HEK293T (cell line): ENCODE data around the gene EVA1B.

Experiments used
- CTCF ChIA-PET: fragments of 350-600 bp; formaldehyde crosslinking; extraction: SDS; loops from one replicate; lab custom pipeline; 2021; ENCODE audit warnings: antibody characterized with exemption, inconsistent platforms; lab: Yijun Ruan, JAX
- POLR2A ChIA-PET: fragments of 350-600 bp; formaldehyde crosslinking; extraction: SDS; loops from one replicate; lab custom pipeline; 2020; ENCODE audit warnings: antibody characterized with exemption, inconsistent platforms; lab: Yijun Ruan, JAX
- DNase-seq: peaks from one replicate; pipeline ENCODE4 v3.0.0; 2012; ENCODE audit warnings: mixed read lengths; ENCODE audit errors: extremely low spot score
- ARNT ChIP-seq: fragments of 450-650 bp; IDR thresholded peaks from 2 replicates; pipeline ENCODE4 v1.6.1; 2017; ENCODE audit warnings: mild to moderate bottlenecking
- BHLHE40 ChIP-seq: fragments of 450-650 bp; IDR thresholded peaks from 2 replicates; pipeline ENCODE4 v1.6.1; 2016; ENCODE audit warnings: mild to moderate bottlenecking, moderate library complexity, borderline replicate concordance
- CTBP1 ChIP-seq: fragments of 450-650 bp; IDR thresholded peaks from 2 replicates; pipeline ENCODE4 v1.6.1; 2016; ENCODE audit warnings: borderline replicate concordance
- ELF4 ChIP-seq: fragments of 450-650 bp; IDR thresholded peaks from 2 replicates; pipeline ENCODE4 v1.6.1; 2017; ENCODE audit warnings: antibody characterized with exemption
- FOXA1 ChIP-seq: fragments of 450-650 bp; IDR thresholded peaks from 2 replicates; pipeline ENCODE4 v1.6.1; 2016; ENCODE audit warnings: mild to moderate bottlenecking
- FOXK2 ChIP-seq: fragments of 450-650 bp; IDR thresholded peaks from 2 replicates; pipeline ENCODE4 v1.6.1; 2016; ENCODE audit warnings: mild to moderate bottlenecking
- FOXM1 ChIP-seq: fragments of 450-650 bp; IDR thresholded peaks from 2 replicates; pipeline ENCODE4 v1.6.1; 2017; ENCODE audit warnings: mild to moderate bottlenecking, borderline replicate concordance
- HDGF ChIP-seq: fragments of 450-650 bp; IDR thresholded peaks from 2 replicates; pipeline ENCODE4 v1.6.1; 2017; ENCODE audit warnings: antibody characterized with exemption, borderline replicate concordance
- L3MBTL2 ChIP-seq: fragments of 450-650 bp; conservative IDR thresholded peaks from 2 replicates; pipeline ENCODE4 v1.6.1; 2016; ENCODE audit warnings: mild to moderate bottlenecking
- LEF1 ChIP-seq: fragments of 450-650 bp; IDR thresholded peaks from 2 replicates; pipeline ENCODE4 v1.6.1; 2017; ENCODE audit warnings: mild to moderate bottlenecking, borderline replicate concordance
- NFRKB ChIP-seq: fragments of 450-650 bp; IDR thresholded peaks from 2 replicates; pipeline ENCODE4 v1.6.1; 2016; ENCODE audit warnings: mild to moderate bottlenecking, moderate library complexity
- PKNOX1 ChIP-seq: fragments of 450-650 bp; IDR thresholded peaks from 2 replicates; pipeline ENCODE4 v1.6.1; 2016
- SP1 ChIP-seq: fragments of 450-650 bp; IDR thresholded peaks from 2 replicates; pipeline ENCODE4 v1.6.1; 2017
- SUZ12 ChIP-seq: fragments of 450-650 bp; IDR thresholded peaks from 2 replicates; pipeline ENCODE4 v1.6.1; 2016; ENCODE audit warnings: mild to moderate bottlenecking
- TARDBP ChIP-seq: fragments of 450-650 bp; IDR thresholded peaks from 2 replicates; pipeline ENCODE4 v1.6.1; 2016
- ZNF384 ChIP-seq: fragments of 450-650 bp; IDR thresholded peaks from 2 replicates; pipeline ENCODE4 v1.6.1; 2016

The EVA1B gene

GRCh38 chr1:36366091-36366661 lies 42.7 kb upstream of the EVA1B start:
- DNase-seq = no peak
- POLR2A ChIA-PET = no interaction called here
- no peak for TF ChIP-seq BHLHE40
- no peak for TF ChIP-seq ZNF384
- TF ChIP-seq LEF1 = no peak
- no peak for TF ChIP-seq ELF4
- TF ChIP-seq CTBP1 = no peak
- CTCF ChIA-PET = no interaction called here

GRCh38 chr1:36365381-36365780 lies 41.9 kb upstream of the EVA1B start:
- ChIA-PET POLR2A (no interaction called here), CTCF (no interaction called here)
- TF ChIP-seq ELF4 (no peak), TARDBP (no peak), FOXM1 (no peak), NFRKB (no peak), HDGF (no peak), PKNOX1 (no peak), SUZ12 (no peak), BHLHE40 (no peak)
- DNase-seq = no peak

- POLR2A ChIA-PET = interaction anchor here (1.8 kb wide), 1 partner anchor 27 kb away, joined by 6 read pairs; no protein-coding TSS in a partner anchor
- CTCF ChIA-PET = interaction anchor here (0.8 to 1.3 kb wide), 2 partner anchors 9 kb away, joined by 3 to 4 read pairs; no protein-coding TSS in a partner anchor
- no peak for TF ChIP-seq FOXK2
- no peak for TF ChIP-seq PKNOX1
- no peak for TF ChIP-seq ARNT
- no peak for DNase-seq
These were observed 36.6 kb upstream of the EVA1B start for GRCh38 chr1:36359911-36360550.

- POLR2A ChIA-PET = interaction anchor here (1.8 kb wide), 1 partner anchor 28 kb away, joined by 6 read pairs; no protein-coding TSS in a partner anchor
- no peak for DNase-seq
These were observed 35.9 kb upstream of the EVA1B start for GRCh38 chr1:36359383-36359782.

GRCh38 chr1:36358514-36359084 lies 35.2 kb upstream of the EVA1B start:
- ChIA-PET CTCF (no interaction called here), POLR2A (no interaction called here)
- TF ChIP-seq SP1 (no peak), ELF4 (no peak), L3MBTL2 (no peak), FOXA1 (no peak), FOXM1 (no peak), CTBP1 (no peak)
- no peak for DNase-seq

More at GRCh38 chr1:36359383-36359782, 35.9 kb upstream of the EVA1B start:
- TF ChIP-seq ELF4 = no peak
- CTCF ChIA-PET = no interaction called here

- no peak for DNase-seq
- TF ChIP-seq CTBP1 (no peak), ARNT (no peak), SP1 (no peak), FOXM1 (no peak), FOXK2 (no peak), TARDBP (no peak), L3MBTL2 (no peak), SUZ12 (no peak), ELF4 (no peak), ZNF384 (no peak), FOXA1 (no peak), LEF1 (no peak), BHLHE40 (no peak), HDGF (no peak), NFRKB (no peak), PKNOX1 (no peak)
- ChIA-PET CTCF (no interaction called here), POLR2A (no interaction called here)
These were observed 32.4 kb upstream of the EVA1B start for GRCh38 chr1:36355811-36356210.

GRCh38 chr1:36354486-36354885 lies 31.0 kb upstream of the EVA1B start:
- CTCF ChIA-PET = no interaction called here
- POLR2A ChIA-PET = no interaction called here

More at GRCh38 chr1:36354486-36354885, 31.0 kb upstream of the EVA1B start:
- no peak for DNase-seq
- TF ChIP-seq FOXM1 (no peak), ZNF384 (no peak), TARDBP (no peak), FOXA1 (no peak), LEF1 (no peak), ARNT (no peak), L3MBTL2 (no peak), CTBP1 (no peak)
